H9 (cell line): Measurements from ENCODE around the gene CEP85L. TPM values are rescaled to one million over a fixed set of nuclear protein-coding genes. Genes with fewer than 3 reads are reported as not detected.

ENCODE experiments used
- DNase-seq: peaks from one replicate; pipeline ENCODE4 v3.0.0-alpha.2; 2017
- H2AFZ ChIP-seq: one replicate; pipeline ENCODE4 v1.6.1; 2013; ENCODE audit warnings: mild to moderate bottlenecking, low read length, control low read depth, moderate library complexity
- H2AK5ac ChIP-seq: 2 replicates; pipeline ENCODE4 v1.6.1; 2013; ENCODE audit warnings: low read length, control low read depth, mixed read lengths; ENCODE audit not compliant: insufficient read length
- H2BK120ac ChIP-seq: one replicate; pipeline ENCODE4 v1.6.1; 2013; ENCODE audit warnings: low read depth, mild to moderate bottlenecking, low read length, control low read depth, inconsistent platforms; ENCODE audit not compliant: poor library complexity, severe bottlenecking
- H2BK12ac ChIP-seq: 2 replicates; pipeline ENCODE4 v1.6.1; 2013; ENCODE audit warnings: low read length, control low read depth, mixed read lengths, low read depth; ENCODE audit not compliant: insufficient read length
- H2BK15ac ChIP-seq: 2 replicates; pipeline ENCODE4 v1.6.1; 2013; ENCODE audit warnings: low read depth, low read length, control low read depth
- H2BK20ac ChIP-seq: one replicate; pipeline ENCODE4 v1.6.1; 2013; ENCODE audit warnings: low read depth, mild to moderate bottlenecking, low read length, control low read depth, inconsistent platforms; ENCODE audit not compliant: poor library complexity, severe bottlenecking
- H2BK5ac ChIP-seq: 2 replicates; pipeline ENCODE4 v1.6.1; 2013; ENCODE audit warnings: low read length, control low read depth, mixed read lengths; ENCODE audit not compliant: insufficient read length
- H3K14ac ChIP-seq: 2 replicates; pipeline ENCODE4 v1.6.1; 2013; ENCODE audit warnings: low read length, control low read depth; ENCODE audit not compliant: insufficient read depth
- H3K18ac ChIP-seq: 2 replicates; pipeline ENCODE4 v1.6.1; 2013; ENCODE audit warnings: low read depth, mild to moderate bottlenecking, mixed read lengths, low read length, control low read depth; ENCODE audit not compliant: insufficient read length
- H3K23ac ChIP-seq: 2 replicates; pipeline ENCODE4 v1.6.1; 2013; ENCODE audit warnings: low read length, control low read depth, mixed read lengths, low read depth; ENCODE audit not compliant: insufficient read length
- H3K23me2 ChIP-seq: 2 replicates; pipeline ENCODE4 v1.6.1; 2013; ENCODE audit warnings: low read depth, mild to moderate bottlenecking, mixed read lengths, low read length, control low read depth; ENCODE audit not compliant: insufficient read length, poor library complexity, severe bottlenecking
- H3K27ac ChIP-seq: 2 replicates; pipeline ENCODE4 v1.5.1; 2013; ENCODE audit warnings: low read length, control low read depth, mixed read lengths, low read depth; ENCODE audit not compliant: insufficient read length
- H3K27me3 ChIP-seq: 2 replicates; pipeline ENCODE4 v1.6.1; 2013; ENCODE audit warnings: low read length, control low read depth, inconsistent platforms; ENCODE audit not compliant: insufficient read depth
- H3K4ac ChIP-seq: 2 replicates; pipeline ENCODE4 v1.6.1; 2013; ENCODE audit warnings: low read depth, mild to moderate bottlenecking, control low read depth, inconsistent platforms, low read length, moderate library complexity
- H3K4me1 ChIP-seq: 2 replicates; pipeline ENCODE4 v1.6.1; 2013; ENCODE audit warnings: low read length, control low read depth, inconsistent platforms; ENCODE audit not compliant: insufficient read depth
- H3K4me2 ChIP-seq: 2 replicates; pipeline ENCODE4 v1.6.1; 2013; ENCODE audit warnings: low read length, control low read depth, mixed read lengths; ENCODE audit not compliant: insufficient read length, insufficient read depth
- H3K56ac ChIP-seq: 2 replicates; pipeline ENCODE4 v1.6.1; 2013; ENCODE audit warnings: low read depth, mild to moderate bottlenecking, mixed read lengths, low read length, control low read depth; ENCODE audit not compliant: insufficient read length
- H3K79me1 ChIP-seq: 2 replicates; pipeline ENCODE4 v1.6.1; 2013; ENCODE audit warnings: low read depth, mild to moderate bottlenecking, moderate library complexity, low read length, control low read depth, inconsistent platforms; ENCODE audit not compliant: insufficient read depth, poor library complexity, severe bottlenecking
- H3K79me2 ChIP-seq: 2 replicates; pipeline ENCODE4 v1.6.1; 2013; ENCODE audit warnings: low read length, control low read depth, inconsistent platforms; ENCODE audit not compliant: insufficient read depth
- H3K9ac ChIP-seq: 2 replicates; pipeline ENCODE4 v1.6.1; 2013; ENCODE audit warnings: low read length, control low read depth, mixed read lengths; ENCODE audit not compliant: insufficient read length; ENCODE audit errors: extremely low read depth
- H3K9me3 ChIP-seq: one replicate; pipeline ENCODE4 v1.6.1; 2013; ENCODE audit warnings: low read depth, low read length, inconsistent platforms; ENCODE audit not compliant: control insufficient read depth
- H3T11ph ChIP-seq: one replicate; pipeline ENCODE4 v1.6.1; 2013; ENCODE audit warnings: mild to moderate bottlenecking, low read length, control low read depth, inconsistent platforms
- H4K20me1 ChIP-seq: one replicate; pipeline ENCODE4 v1.6.1; 2013; ENCODE audit not compliant: control insufficient read depth, insufficient read length, insufficient read depth
- H4K5ac ChIP-seq: 2 replicates; pipeline ENCODE4 v1.6.1; 2013; ENCODE audit warnings: low read depth, mild to moderate bottlenecking, mixed read lengths, low read length, control low read depth; ENCODE audit not compliant: insufficient read length
- H4K8ac ChIP-seq: replicated peaks from 2 replicates; pipeline ENCODE4 v1.6.1; 2013; ENCODE audit warnings: low read length, control low read depth, mixed read lengths, low read depth; ENCODE audit not compliant: insufficient read length
- H4K91ac ChIP-seq: 2 replicates; pipeline ENCODE4 v1.6.1; 2013; ENCODE audit warnings: low read depth, mild to moderate bottlenecking, moderate library complexity, mixed read lengths, low read length, control low read depth; ENCODE audit not compliant: insufficient read length
- H3K27ac Mint-ChIP-seq, 3 experiments: 2 replicates in 2 of 3; 3 replicates in 1 of 3; pipeline ENCODE4 v1.8.0; 2020 to 2021; ENCODE audit warnings: mixed read lengths in 3 of 3, mild to moderate bottlenecking in 1 of 3, moderate library complexity in 1 of 3
- H3K27me3 Mint-ChIP-seq: 2 replicates; pipeline ENCODE4 v1.8.0; 2021; ENCODE audit warnings: low read depth, mild to moderate bottlenecking, moderate library complexity, mixed read lengths
- H3K36me3 Mint-ChIP-seq, 3 experiments: 2 replicates in 2 of 3; 3 replicates in 1 of 3; pipeline ENCODE4 v1.8.0; 2020 to 2021; ENCODE audit warnings: low read depth in 3 of 3, mixed read lengths in 3 of 3; ENCODE audit not compliant: insufficient read depth in 1 of 3
- H3K4me1 Mint-ChIP-seq, 2 experiments: 2 replicates each; pipeline ENCODE4 v1.8.0; 2020; ENCODE audit warnings: mixed read lengths in 2 of 2
- H3K4me3 Mint-ChIP-seq, 2 experiments: 2 replicates in 1 of 2; 3 replicates in 1 of 2; pipeline ENCODE4 v1.8.0; 2020 to 2021; ENCODE audit warnings: mild to moderate bottlenecking in 2 of 2, mixed read lengths in 2 of 2, moderate library complexity in 1 of 2
- H3K9me3 Mint-ChIP-seq, 2 experiments: 2 replicates in 1 of 2; 3 replicates in 1 of 2; pipeline ENCODE4 v1.8.0; 2020; ENCODE audit warnings: mild to moderate bottlenecking in 2 of 2, mixed read lengths in 2 of 2, moderate library complexity in 1 of 2
- CTCF ChIP-seq: fragments of 200-600 bp; sonication (generic); conservative IDR thresholded peaks from 3 replicates; pipeline ENCODE4 v1.8.0; 2021; ENCODE audit warnings: antibody characterized with exemption, mild to moderate bottlenecking
- WGBS: extraction: QIAGEN DNeasy Blood & Tissue Kit; methylation state at CpG from one replicate; pipeline ENCODE4 v1.1.7; 2013; ENCODE audit warnings: missing lambda C conversion rate, low lambda C conversion rate, mixed read lengths; ENCODE audit not compliant: insufficient read length; ENCODE audit errors: extremely low coverage; 5-methylcytosine and 5-hydroxymethylcytosine counted together
- total RNA-seq: library from RNA; stranded (reverse); gene quantifications from 2 replicates; pipeline ENCODE4 v1.2.1, GENCODE V29; 2021

CEP85L gene
- total RNA-seq, 1 experiment from 2014 or later = 3.8 TPM

- Mint-ChIP-seq H3K4me3 (no peak overlapping the region), H3K9me3 (peaks cover 2 to 4% of the 10 kb centered on the region in 2 experiments; a peak in 1 of 5 replicates), H3K27me3 (no peaks in the 10 kb centered on the region), H3K4me1 (peaks cover 7 to 8% of the 10 kb centered on the region in 2 experiments), H3K36me3 (no peaks in the 10 kb centered on the region; a peak in 3 of 7 replicates), H3K27ac (no peak overlapping the region)
- H4K8ac ChIP-seq = no peak overlapping the region
- no CpG with 5 or more reads among the region's 1 CpG for WGBS
- H3K4me2 ChIP-seq = no peak overlapping the region
- no peaks in the 10 kb centered on the region for H4K20me1 ChIP-seq
- H3K23ac ChIP-seq = no peak overlapping the region
- no peak overlapping the region for H2BK15ac ChIP-seq
- H4K5ac ChIP-seq = no peak overlapping the region
- no peak overlapping the region for H2BK5ac ChIP-seq
- H3K9ac ChIP-seq = no peak overlapping the region
- no peak for DNase-seq
- no peaks in the 10 kb centered on the region for H3K27me3 ChIP-seq
- no peak overlapping the region for H2BK12ac ChIP-seq
- H3K4me1 ChIP-seq = no peaks in the 10 kb centered on the region
- no peak overlapping the region for H2AK5ac ChIP-seq
- H3K4ac ChIP-seq = no peak overlapping the region
- no peak overlapping the region for H2BK120ac ChIP-seq
- H3K9me3 ChIP-seq = no peaks in the 10 kb centered on the region
- H3K79me2 ChIP-seq = no peaks in the 10 kb centered on the region
- no peak overlapping the region for H3T11ph ChIP-seq
- no peak for TF ChIP-seq CTCF
- H2BK20ac ChIP-seq = no peak overlapping the region
- no peak overlapping the region for H3K18ac ChIP-seq
- no peaks in the 10 kb centered on the region for H3K23me2 ChIP-seq
- no peaks in the 10 kb centered on the region for H3K79me1 ChIP-seq
- H4K91ac ChIP-seq = no peak overlapping the region
- no peak overlapping the region for H3K14ac ChIP-seq
- H3K56ac ChIP-seq = no peak overlapping the region
- H3K27ac ChIP-seq = no peak overlapping the region
- H2AFZ ChIP-seq = no peak overlapping the region
Observed at GRCh38 chr6:118528129-118528528, 123.3 kb downstream of the CEP85L start.
